Activated T-helper 1 cell treated with anti-CD3 and anti-CD28 coated beads, Interleukin-12 subunit alpha, Interleukin-12 subunit beta, Interleukin-2, Interleukin-4 antibody, amounts not matched to agents 30 ng/mL and 10 ng/mL and 1 ng/mL, durations not matched to agents 14 hours and 24 hours and 36 hours (primary cell): Measurements from ENCODE around the gene GLT8D2. TPM values are rescaled to one million over a fixed set of nuclear protein-coding genes. Genes with fewer than 3 reads are reported as not detected.
A peak's percentile ranks its signal among the peaks of the same experiment; 100 is the strongest.

Experiments
- DNase-seq: peaks from one replicate; pipeline ENCODE4 v3.0.0; 2021; ENCODE audit warnings: low spot score
- H3K27ac Mint-ChIP-seq: one replicate; pipeline ENCODE4 v1.8.0; 2021; ENCODE audit warnings: mild to moderate bottlenecking, mixed read lengths
- H3K27me3 Mint-ChIP-seq: one replicate; pipeline ENCODE4 v1.8.0; 2022; ENCODE audit warnings: mild to moderate bottlenecking, moderate library complexity, mixed read lengths; ENCODE audit not compliant: insufficient read depth
- H3K36me3 Mint-ChIP-seq: one replicate; pipeline ENCODE4 v1.8.0; 2021; ENCODE audit warnings: low read depth, mixed read lengths
- H3K4me1 Mint-ChIP-seq: one replicate; pipeline ENCODE4 v1.8.0; 2021; ENCODE audit warnings: low read depth, mixed read lengths
- H3K4me3 Mint-ChIP-seq: one replicate; pipeline ENCODE4 v1.8.0; 2021; ENCODE audit warnings: mild to moderate bottlenecking, moderate library complexity, mixed read lengths
- H3K9me3 Mint-ChIP-seq: one replicate; pipeline ENCODE4 v1.8.0; 2021; ENCODE audit warnings: mixed read lengths
- intact Hi-C: fragments of 100-400 bp; cut with micrococcal nuclease; formaldehyde crosslinking; loops from one replicate; pipeline ENCODE4 v1.15.1; 2024
- total RNA-seq: library from RNA; stranded (reverse); gene quantifications from 2 replicates; pipeline ENCODE4 v1.2.3, GENCODE V29; 2022

The GLT8D2 gene, protein sequence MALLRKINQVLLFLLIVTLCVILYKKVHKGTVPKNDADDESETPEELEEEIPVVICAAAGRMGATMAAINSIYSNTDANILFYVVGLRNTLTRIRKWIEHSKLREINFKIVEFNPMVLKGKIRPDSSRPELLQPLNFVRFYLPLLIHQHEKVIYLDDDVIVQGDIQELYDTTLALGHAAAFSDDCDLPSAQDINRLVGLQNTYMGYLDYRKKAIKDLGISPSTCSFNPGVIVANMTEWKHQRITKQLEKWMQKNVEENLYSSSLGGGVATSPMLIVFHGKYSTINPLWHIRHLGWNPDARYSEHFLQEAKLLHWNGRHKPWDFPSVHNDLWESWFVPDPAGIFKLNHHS
- 0.13 TPM in 1 of 2 replicates, not detected in the other for total RNA-seq

DNA sequence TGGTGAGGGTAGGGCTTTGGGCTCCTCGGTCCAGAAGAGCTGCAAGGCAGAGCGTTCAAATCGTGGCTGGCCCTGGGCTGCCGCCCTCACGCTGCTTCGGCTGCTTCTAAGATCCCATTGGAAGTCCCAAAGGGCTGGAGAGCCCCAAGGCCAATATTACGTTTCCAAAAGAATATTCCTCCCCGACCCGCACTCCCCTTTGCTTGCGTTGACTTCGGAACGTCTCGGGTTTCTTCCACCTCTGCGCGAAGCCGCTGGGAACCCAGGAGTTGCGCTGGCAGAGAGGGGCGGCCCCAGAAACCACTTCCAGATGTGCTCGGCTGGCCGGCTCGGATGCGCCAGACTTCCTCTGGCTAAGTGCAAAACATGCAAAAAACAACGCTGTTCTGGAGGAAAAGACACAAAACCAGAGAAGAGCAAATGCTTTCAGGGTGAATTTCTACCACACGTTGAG is at the start of gene GLT8D2:
GLT8D2 (minus strand) TSS at position 285 of the 454 bp plus-strand sequence. CDS start 30,539 bp downstream, outside the sequence.
- intact Hi-C loops = no loop called here
- Mint-ChIP-seq H3K4me1 (peaks cover 7% of the 10 kb centered on the region), H3K27ac (no peak within 1 kb of the TSS), H3K36me3 (no peaks in the 10 kb centered on the region), H3K27me3 (peaks cover 52% of the 10 kb centered on the region), H3K9me3 (no peaks in the 10 kb centered on the region), H3K4me3 (no peak within 1 kb of the TSS)
- no peak for DNase-seq

DNA sequence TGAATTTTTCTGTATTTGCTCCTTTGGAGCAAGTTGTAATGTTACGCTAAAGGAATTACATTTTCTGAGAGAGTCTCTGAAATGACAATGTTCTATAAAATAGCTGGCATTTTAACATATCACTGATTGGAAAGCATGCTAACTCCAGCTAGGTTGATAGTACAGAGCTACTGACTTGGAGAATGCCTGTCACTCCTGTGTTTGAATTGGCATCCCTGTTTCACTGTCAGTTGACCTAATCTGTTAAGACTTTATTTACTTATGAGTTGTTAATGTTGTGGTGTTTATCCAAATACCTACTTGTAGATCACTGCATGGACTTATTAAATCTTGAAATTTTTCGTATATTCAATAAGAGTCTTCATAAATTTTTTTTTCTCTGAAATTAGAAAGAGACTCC is 48.0 kb upstream of the GLT8D2 start:
- DNase-seq = no peak
- H3K4me1 Mint-ChIP-seq = no peaks in the 10 kb centered on the region

DNA sequence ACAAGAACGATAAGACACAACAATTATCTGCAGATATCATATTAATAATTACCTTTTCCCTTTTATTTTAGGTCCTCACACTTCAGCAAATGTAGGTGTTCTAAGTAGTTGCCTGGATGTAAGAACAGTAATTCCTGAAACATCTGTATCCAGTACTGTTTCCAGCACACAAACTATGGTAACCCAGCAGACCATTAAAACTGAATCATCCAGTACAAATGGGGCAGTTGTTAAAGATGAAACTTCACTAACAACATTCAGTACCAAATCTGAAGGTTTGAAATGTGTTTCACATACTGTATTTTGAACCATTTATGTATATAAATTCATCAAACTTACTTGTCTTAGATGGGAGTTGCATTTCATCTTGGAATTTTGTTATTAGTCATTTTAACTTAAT is 45.3 kb upstream of the GLT8D2 start:
- no peaks in the 10 kb centered on the region for H3K9me3 Mint-ChIP-seq
- H3K27me3 Mint-ChIP-seq = no peaks in the 10 kb centered on the region
- DNase-seq = no peak
- H3K4me3 Mint-ChIP-seq = no peak overlapping the region
- H3K4me1 Mint-ChIP-seq = no peaks in the 10 kb centered on the region
- intact Hi-C loops = no loop called here
- no peak overlapping the region for H3K27ac Mint-ChIP-seq
- H3K36me3 Mint-ChIP-seq = peaks cover 36% of the 10 kb centered on the region

More for the DNA sequence above, 48.0 kb upstream of the GLT8D2 start:
- H3K36me3 Mint-ChIP-seq = peaks cover 38% of the 10 kb centered on the region
- intact Hi-C loops = no loop called here
- no peak overlapping the region for H3K27ac Mint-ChIP-seq
- H3K9me3 Mint-ChIP-seq = no peaks in the 10 kb centered on the region
- no peaks in the 10 kb centered on the region for H3K27me3 Mint-ChIP-seq
- no peak overlapping the region for H3K4me3 Mint-ChIP-seq

DNA sequence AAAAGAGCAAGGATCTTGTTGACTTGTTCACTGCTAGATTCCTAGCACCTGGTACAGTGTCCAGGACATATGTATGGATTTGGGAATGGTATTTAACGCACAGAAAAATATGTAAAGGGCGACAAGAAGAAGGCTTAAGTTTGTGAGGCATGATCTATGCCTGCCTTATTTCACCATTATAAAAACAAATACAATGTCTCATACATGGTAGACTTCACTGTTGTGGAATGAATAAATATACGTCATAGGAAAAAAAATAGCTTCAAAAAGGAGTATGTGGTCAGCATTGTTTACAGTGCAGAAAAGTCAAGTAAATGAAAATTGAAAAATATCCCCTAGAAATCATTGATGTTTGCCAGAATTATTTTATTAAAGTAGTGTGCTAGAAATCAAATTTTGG is 44.3 kb upstream of the GLT8D2 start:
- H3K36me3 Mint-ChIP-seq = peaks cover 38% of the 10 kb centered on the region
- intact Hi-C loops = no loop called here
- no peaks in the 10 kb centered on the region for H3K4me1 Mint-ChIP-seq

DNA sequence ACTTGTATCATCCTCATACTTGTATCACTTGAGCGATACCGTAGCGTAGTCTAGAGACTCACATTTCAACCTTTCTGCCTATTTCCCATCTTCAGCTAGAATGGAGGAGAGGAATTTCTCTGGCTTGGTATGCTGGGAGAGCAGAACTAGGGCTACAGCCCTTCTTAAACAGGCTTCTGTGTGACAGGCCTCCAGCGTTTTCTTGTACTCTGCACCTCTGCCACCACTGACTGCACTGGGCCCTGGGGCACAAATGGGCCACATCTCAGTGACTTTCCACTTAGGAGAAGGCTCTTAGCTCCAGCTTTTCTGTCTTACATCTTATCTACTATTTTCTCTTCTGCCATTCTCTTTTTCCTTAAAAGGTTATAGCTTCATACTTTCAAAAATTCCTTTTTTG is 41.1 kb upstream of the GLT8D2 start:
- Mint-ChIP-seq H3K36me3 (peaks cover 32% of the 10 kb centered on the region), H3K27me3 (no peaks in the 10 kb centered on the region), H3K27ac (peak overlapping the region; percentile 8), H3K9me3 (no peaks in the 10 kb centered on the region), H3K4me1 (no peaks in the 10 kb centered on the region), H3K4me3 (no peak overlapping the region)
- intact Hi-C loops = no loop called here
- no peak for DNase-seq

More for the DNA sequence above, 44.3 kb upstream of the GLT8D2 start:
- H3K4me3 Mint-ChIP-seq = no peak overlapping the region
- no peaks in the 10 kb centered on the region for H3K9me3 Mint-ChIP-seq
- no peak for DNase-seq
- H3K27me3 Mint-ChIP-seq = no peaks in the 10 kb centered on the region
- H3K27ac Mint-ChIP-seq = no peak overlapping the region

DNA sequence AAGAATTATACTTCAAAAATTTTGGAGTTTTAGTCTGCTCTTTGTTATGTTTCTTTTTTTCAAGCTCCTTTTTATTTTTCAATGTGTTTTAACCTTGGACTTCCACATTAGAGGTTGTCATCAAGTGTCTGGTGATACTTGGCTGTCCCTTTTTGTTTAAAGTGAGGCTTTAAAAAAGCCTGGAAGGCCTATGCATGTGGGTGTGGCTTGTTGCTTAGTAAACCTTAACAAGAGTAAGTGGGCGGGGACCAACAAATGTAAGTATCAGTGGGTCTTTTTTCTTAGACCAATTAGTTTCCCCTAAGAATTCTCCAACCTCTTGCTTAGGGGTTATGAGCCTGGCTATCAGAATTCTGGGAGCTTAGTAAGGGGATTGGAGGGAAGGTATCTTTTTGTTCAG is 40.7 kb upstream of the GLT8D2 start:
- no peaks in the 10 kb centered on the region for H3K4me1 Mint-ChIP-seq
- H3K27me3 Mint-ChIP-seq = no peaks in the 10 kb centered on the region
- H3K4me3 Mint-ChIP-seq = no peak overlapping the region
- intact Hi-C loops = no loop called here
- no peak for DNase-seq
- peaks cover 33% of the 10 kb centered on the region for H3K36me3 Mint-ChIP-seq
- H3K9me3 Mint-ChIP-seq = no peaks in the 10 kb centered on the region
- H3K27ac Mint-ChIP-seq = no peak overlapping the region

DNA sequence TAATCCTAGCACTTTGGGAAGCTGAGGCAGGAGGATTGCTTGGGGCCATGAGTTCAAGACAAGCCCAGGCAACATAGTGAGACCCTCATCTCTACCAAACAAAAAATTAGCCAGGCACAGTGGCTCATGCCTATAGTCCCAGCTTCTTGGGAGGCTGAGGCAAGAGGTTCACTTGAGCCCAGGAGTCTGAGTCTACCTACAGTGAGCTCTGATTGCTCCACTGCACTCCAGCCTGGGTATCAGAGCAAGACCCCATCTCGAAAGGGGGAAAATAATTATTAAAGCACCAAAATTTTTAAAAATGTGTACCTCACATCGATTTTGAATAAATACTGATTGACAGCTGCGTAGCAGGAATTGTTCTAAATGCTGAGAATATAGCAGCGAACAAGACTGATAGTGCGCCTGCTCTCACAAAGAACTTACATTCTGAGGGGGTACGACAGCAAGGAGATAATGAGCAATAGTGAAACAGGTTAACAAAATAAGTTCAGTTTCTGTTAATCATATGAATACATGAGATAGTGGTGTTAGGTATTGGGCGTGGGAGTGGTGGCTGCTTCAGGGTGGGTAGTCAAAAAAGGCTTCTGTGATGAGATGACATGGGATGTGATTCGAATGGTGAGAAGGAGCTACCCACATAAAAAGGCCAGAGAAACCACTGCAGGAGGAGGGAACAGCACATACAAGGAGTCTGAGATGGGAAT is 33.9 kb upstream of the GLT8D2 start:
- Mint-ChIP-seq H3K9me3 (no peaks in the 10 kb centered on the region), H3K27ac (peak overlapping the region; percentile 45), H3K4me3 (no peak overlapping the region), H3K36me3 (peaks cover 30% of the 10 kb centered on the region), H3K27me3 (no peaks in the 10 kb centered on the region), H3K4me1 (peaks cover 16% of the 10 kb centered on the region)
- DNase-seq = no peak
- intact Hi-C loops = loop anchor here (1.0 kb wide), 3 partner anchors 20 to 159 kb away; partner anchors contain the start of gene HCFC2

DNA sequence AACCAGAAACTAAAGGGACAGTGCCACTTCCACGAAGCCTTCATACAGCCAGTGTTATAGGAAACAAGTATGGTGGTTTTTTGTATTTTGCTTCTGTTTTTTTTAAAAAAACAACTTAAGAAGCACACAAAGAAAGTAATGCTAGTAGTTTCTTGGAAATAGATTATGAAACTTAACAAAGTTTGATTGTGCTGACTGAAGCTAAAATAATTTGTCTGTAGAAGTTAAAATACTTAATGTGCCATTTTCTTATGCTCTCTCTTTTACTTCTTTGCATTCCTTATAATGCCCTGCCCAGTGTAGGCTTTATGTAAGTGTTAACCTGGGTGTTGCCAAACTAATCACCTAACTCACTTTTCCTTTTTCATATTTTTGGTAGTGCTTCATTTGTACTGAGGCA is 30.8 kb upstream of the GLT8D2 start:
- Mint-ChIP-seq H3K27me3 (no peaks in the 10 kb centered on the region), H3K4me1 (peaks cover 16% of the 10 kb centered on the region), H3K36me3 (peaks cover 28% of the 10 kb centered on the region), H3K27ac (no peak overlapping the region), H3K9me3 (no peaks in the 10 kb centered on the region), H3K4me3 (no peak overlapping the region)
- DNase-seq = no peak
- intact Hi-C loops = no loop called here

DNA sequence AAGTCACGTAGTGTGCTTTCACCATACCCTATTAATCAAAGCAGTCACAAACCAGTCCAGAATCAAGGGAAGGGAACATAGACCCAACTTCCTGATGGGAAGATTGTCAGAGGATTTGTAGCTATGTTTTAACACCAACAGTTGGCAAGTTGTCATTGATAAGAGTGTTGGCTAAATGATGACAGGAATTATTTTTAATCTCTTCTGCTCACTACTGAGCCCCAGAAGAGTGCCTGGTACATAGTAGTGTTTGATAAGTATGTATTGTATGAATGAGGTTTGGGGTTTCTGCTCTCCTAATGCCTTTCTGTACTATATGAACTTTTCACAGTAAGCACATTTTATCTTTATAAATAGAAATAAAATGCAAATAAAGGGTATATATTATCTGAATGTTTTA is 29.0 kb upstream of the GLT8D2 start:
- Mint-ChIP-seq H3K36me3 (peaks cover 19% of the 10 kb centered on the region), H3K9me3 (no peaks in the 10 kb centered on the region), H3K4me1 (peaks cover 8% of the 10 kb centered on the region), H3K4me3 (no peak overlapping the region), H3K27ac (no peak overlapping the region), H3K27me3 (no peaks in the 10 kb centered on the region)
- intact Hi-C loops = no loop called here
- DNase-seq = no peak

DNA sequence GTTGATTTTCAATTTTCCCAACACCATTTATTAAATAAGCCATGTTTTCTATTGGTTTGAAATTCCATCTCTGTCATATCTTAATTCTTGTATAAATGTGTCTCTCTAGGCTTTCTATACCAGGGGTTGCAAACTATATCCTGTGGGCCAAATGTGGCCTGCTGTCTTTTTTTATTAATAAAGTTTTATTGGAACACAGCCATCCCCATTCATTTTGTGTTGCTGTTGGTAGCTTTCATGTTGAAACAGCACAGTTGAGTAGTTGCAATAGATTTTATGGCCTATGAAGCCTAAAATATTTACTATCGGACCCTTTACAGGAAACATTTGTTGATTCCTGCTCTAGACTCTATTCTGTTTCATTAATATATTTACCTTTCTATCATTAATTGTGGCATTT is 23.7 kb upstream of the GLT8D2 start:
- Mint-ChIP-seq H3K4me1 (no peaks in the 10 kb centered on the region), H3K36me3 (peaks cover 14% of the 10 kb centered on the region), H3K27ac (no peak overlapping the region), H3K9me3 (no peaks in the 10 kb centered on the region), H3K27me3 (no peaks in the 10 kb centered on the region), H3K4me3 (no peak overlapping the region)
- intact Hi-C loops = no loop called here
- no peak for DNase-seq

DNA sequence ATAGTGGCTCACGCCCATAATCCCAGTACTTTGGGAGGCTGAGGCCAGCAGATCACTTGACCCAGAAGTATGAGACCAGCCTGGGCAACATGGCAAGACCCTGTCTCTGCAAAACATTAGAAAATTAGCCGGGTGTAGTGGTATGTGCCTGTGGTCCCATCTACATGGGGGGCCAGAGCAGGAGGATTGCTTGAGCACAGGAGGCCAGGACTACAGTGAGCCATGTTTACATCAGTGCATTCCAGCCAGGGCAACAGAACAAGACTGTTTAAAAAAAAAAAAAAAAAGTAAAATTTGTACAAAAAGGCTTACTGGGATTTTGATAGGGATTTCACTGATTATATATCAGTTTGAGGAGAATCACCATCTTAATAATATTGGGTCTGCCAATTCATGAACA is 22.1 kb upstream of the GLT8D2 start:
- H3K4me1 Mint-ChIP-seq = peaks cover 3% of the 10 kb centered on the region
- DNase-seq = no peak
- H3K4me3 Mint-ChIP-seq = no peak overlapping the region
- no peak overlapping the region for H3K27ac Mint-ChIP-seq
- no peaks in the 10 kb centered on the region for H3K9me3 Mint-ChIP-seq
- peaks cover 22% of the 10 kb centered on the region for H3K36me3 Mint-ChIP-seq
- intact Hi-C loops = no loop called here
- H3K27me3 Mint-ChIP-seq = no peaks in the 10 kb centered on the region

DNA sequence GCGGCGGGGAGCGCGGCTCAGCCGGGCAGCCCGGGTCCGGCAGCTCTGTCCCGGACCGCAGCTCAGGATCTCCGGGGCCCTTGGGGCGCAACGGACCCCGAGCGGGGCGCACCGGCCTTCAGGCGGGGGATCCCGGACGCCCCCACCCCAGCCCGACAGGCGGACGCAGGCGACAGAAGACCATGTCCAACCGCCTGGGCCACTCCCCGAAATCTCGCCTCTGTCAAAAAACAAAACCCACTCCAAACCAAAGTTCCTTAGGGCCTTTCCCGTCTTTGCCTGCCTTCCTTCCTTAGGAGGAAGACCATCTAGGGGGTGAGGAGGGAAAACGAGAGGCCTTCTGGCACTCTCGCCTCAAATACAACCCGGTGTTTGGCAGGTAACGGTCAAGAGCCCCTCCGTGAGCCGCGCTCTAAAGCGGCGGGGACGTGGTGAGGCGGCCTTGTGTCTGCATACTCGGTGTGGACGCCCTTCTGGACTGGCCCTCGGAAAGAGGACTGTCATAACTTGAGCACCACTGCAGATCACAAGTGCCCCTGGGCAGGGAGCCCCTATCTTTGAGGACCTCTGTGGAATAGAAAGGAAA is 14.9 kb upstream of the GLT8D2 start:
- DNase-seq = no peak
- H3K27me3 Mint-ChIP-seq = peaks cover 20% of the 10 kb centered on the region
- no peaks in the 10 kb centered on the region for H3K9me3 Mint-ChIP-seq
- peaks cover 33% of the 10 kb centered on the region for H3K4me1 Mint-ChIP-seq
- peak overlapping the region; percentile 74 for H3K27ac Mint-ChIP-seq
- peaks cover 14% of the 10 kb centered on the region for H3K36me3 Mint-ChIP-seq
- intact Hi-C loops = loop anchor here (1.0 to 5.0 kb wide), 10 partner anchors 19 to 1266 kb away; partner anchors contain the start of genes C12orf75, HSP90B1, NFYB and NT5DC3
- H3K4me3 Mint-ChIP-seq = peak overlapping the region; percentile 91
